ENCODE results near the gene HMX3. TPM values are rescaled to one million over a fixed set of nuclear protein-coding genes. Genes with fewer than 3 reads are reported as not detected.
A peak's percentile ranks its signal among the peaks of the same experiment; 100 is the strongest.

The HMX3 gene
- total RNA-seq, 2 experiments from 2014 or later = 0.34 TPM; not detected in 1

GRCh38 chr10:123126246-123126645 lies 9.5 kb upstream of the HMX3 start:
- CTCF ChIA-PET = no interaction called here
- no peak overlapping the region for H3K27ac Mint-ChIP-seq

GRCh38 chr10:123129618-123130271 lies 6.0 kb upstream of the HMX3 start:
- POLR2A ChIA-PET = no interaction called here
- Mint-ChIP-seq H3K36me3 (ENCODE audit: low read depth) (no peaks in the 10 kb centered on the region), H3K27ac (no peak overlapping the region), H3K4me1 (ENCODE audit: low read depth) (peaks cover 21% of the 10 kb centered on the region), H3K4me3 (no peak overlapping the region), H3K27me3 (peaks cover 96% of the 10 kb centered on the region), H3K9me3 (no peaks in the 10 kb centered on the region)
- Histone ChIP-seq H3K27me3 (ENCODE audit: control insufficient read depth in 1 of 2, insufficient read depth in 2 of 2, low read length in 2 of 2) (peaks cover 39 to 66% of the 10 kb centered on the region in 2 experiments), H3K9me3 (ENCODE audit: control insufficient read depth in 1 of 2, insufficient read depth in 1 of 2, low read length in 2 of 2) (peaks cover 0 to 11% of the 10 kb centered on the region in 2 experiments), H3K4me1 (ENCODE audit: insufficient read depth, low read length) (peaks cover 23% of the 10 kb centered on the region), H3K27ac (ENCODE audit: low read depth in 1 of 2, low read length in 2 of 2) (no peak overlapping the region), H3K36me3 (ENCODE audit: insufficient read depth, low read length) (no peaks in the 10 kb centered on the region), H3K4me3 (ENCODE audit: low read length) (no peak overlapping the region)
- DNase-seq (no peak), ATAC-seq (ENCODE audit: poor library complexity) (no peak)
- CTCF ChIA-PET = no interaction called here
- intact Hi-C loops (cut with DNase I, micrococcal nuclease) = loop anchor here (5.0 kb wide), 5 partner anchors 87 to 1258 kb away; no protein-coding TSS in a partner anchor
- TF ChIP-seq CTCF (IDR thresholded peaks at IDR 0.05) = no peak

More at GRCh38 chr10:123126246-123126645, 9.5 kb upstream of the HMX3 start:
- Mint-ChIP-seq H3K36me3 (ENCODE audit: low read depth) (no peaks in the 10 kb centered on the region), H3K4me3 (no peak overlapping the region), H3K27me3 (peaks cover 87% of the 10 kb centered on the region), H3K4me1 (ENCODE audit: low read depth) (no peaks in the 10 kb centered on the region), H3K9me3 (no peaks in the 10 kb centered on the region)
- DNase-seq = no peak
- Histone ChIP-seq H3K4me3 (ENCODE audit: low read length) (no peak overlapping the region), H3K4me1 (ENCODE audit: insufficient read depth, low read length) (no peaks in the 10 kb centered on the region), H3K27me3 (ENCODE audit: control insufficient read depth in 1 of 2, insufficient read depth in 2 of 2, low read length in 2 of 2) (peaks cover 10 to 37% of the 10 kb centered on the region in 2 experiments), H3K27ac (ENCODE audit: low read depth in 1 of 2, low read length in 2 of 2) (no peak overlapping the region), H3K9me3 (ENCODE audit: control insufficient read depth in 1 of 2, insufficient read depth in 1 of 2, low read length in 2 of 2) (no peaks in the 10 kb centered on the region), H3K36me3 (ENCODE audit: insufficient read depth, low read length) (no peaks in the 10 kb centered on the region)
- TF ChIP-seq CTCF (IDR thresholded peaks at IDR 0.05) = no peak
- ATAC-seq (ENCODE audit: poor library complexity) = no peak
- intact Hi-C loops (cut with DNase I, micrococcal nuclease) = no loop called here
- POLR2A ChIA-PET = no interaction called here

- intact Hi-C loops (cut with DNase I, micrococcal nuclease) = loop anchor here (1.0 to 5.0 kb wide), 8 partner anchors 90 to 1254 kb away; no protein-coding TSS in a partner anchor
- peak; percentile 87 for TF ChIP-seq CTCF (IDR thresholded peaks at IDR 0.05)
- H3K27ac Mint-ChIP-seq = no peak overlapping the region
- ATAC-seq (ENCODE audit: poor library complexity) = peak; percentile 67
- Histone ChIP-seq H3K9me3 (ENCODE audit: control insufficient read depth in 1 of 2, insufficient read depth in 1 of 2, low read length in 2 of 2) (peaks cover 0 to 20% of the 10 kb centered on the region in 2 experiments), H3K27me3 (ENCODE audit: control insufficient read depth in 1 of 2, insufficient read depth in 2 of 2, low read length in 2 of 2) (peaks cover 59 to 74% of the 10 kb centered on the region in 2 experiments), H3K27ac (ENCODE audit: low read depth in 1 of 2, low read length in 2 of 2) (no peak overlapping the region), H3K4me1 (ENCODE audit: insufficient read depth, low read length) (peaks cover 49% of the 10 kb centered on the region), H3K36me3 (ENCODE audit: insufficient read depth, low read length) (no peaks in the 10 kb centered on the region), H3K4me3 (ENCODE audit: low read length) (peak overlapping the region; percentile 10)
- H3K27me3 Mint-ChIP-seq = peaks cover 90% of the 10 kb centered on the region
- H3K9me3 Mint-ChIP-seq = no peaks in the 10 kb centered on the region
- POLR2A ChIA-PET = interaction anchor here (0.5 kb wide), 1 partner anchor 248 kb away, joined by 3 read pairs; no protein-coding TSS in a partner anchor
- no peaks in the 10 kb centered on the region for H3K36me3 Mint-ChIP-seq (ENCODE audit: low read depth)
- peak; percentile 77 to 91 (median 82) for DNase-seq
- peak overlapping the region; percentile 83 for H3K4me3 Mint-ChIP-seq
- H3K4me1 Mint-ChIP-seq (ENCODE audit: low read depth) = peaks cover 29% of the 10 kb centered on the region
- CTCF ChIA-PET = interaction anchor here (0.7 to 2.3 kb wide), 10 partner anchors 8 to 248 kb away, joined by 3 to 11 read pairs (median 4); partner anchors contain the start of gene BUB3
Observed at GRCh38 chr10:123132576-123133477, 2.9 kb upstream of the HMX3 start.
